HUES6 (cell line): ENCODE measurements around the gene NANS.
"Not testable (repeated sequence)": the region's sequence is repeated elsewhere in the genome, so short reads cannot be mapped to it uniquely, and the experiment has no call there.

Experiments
- H3K27ac ChIP-seq: 2 replicates; pipeline ENCODE4 v1.7.0; 2013; ENCODE audit warnings: low read depth, mild to moderate bottlenecking, low read length, inconsistent platforms
- H3K27me3 ChIP-seq: 2 replicates; pipeline ENCODE4 v1.6.1; 2013; ENCODE audit warnings: low read length; ENCODE audit not compliant: control insufficient read depth, insufficient read depth
- H3K36me3 ChIP-seq: 2 replicates; pipeline ENCODE4 v1.6.1; 2013; ENCODE audit warnings: low read length; ENCODE audit not compliant: control insufficient read depth, insufficient read depth
- H3K4me1 ChIP-seq: 2 replicates; pipeline ENCODE4 v1.6.1; 2013; ENCODE audit warnings: low read length; ENCODE audit not compliant: control insufficient read depth, insufficient read depth
- H3K4me3 ChIP-seq: 2 replicates; pipeline ENCODE4 v1.5.1; 2013; ENCODE audit warnings: low read depth, low read length
- H3K9ac ChIP-seq: one replicate; pipeline ENCODE4 v1.6.1; 2013; ENCODE audit warnings: mild to moderate bottlenecking, low read length
- H3K9me3 ChIP-seq: 2 replicates; pipeline ENCODE4 v1.6.1; 2013; ENCODE audit warnings: low read depth, low read length; ENCODE audit not compliant: control insufficient read depth, insufficient read depth

NANS gene

DNA sequence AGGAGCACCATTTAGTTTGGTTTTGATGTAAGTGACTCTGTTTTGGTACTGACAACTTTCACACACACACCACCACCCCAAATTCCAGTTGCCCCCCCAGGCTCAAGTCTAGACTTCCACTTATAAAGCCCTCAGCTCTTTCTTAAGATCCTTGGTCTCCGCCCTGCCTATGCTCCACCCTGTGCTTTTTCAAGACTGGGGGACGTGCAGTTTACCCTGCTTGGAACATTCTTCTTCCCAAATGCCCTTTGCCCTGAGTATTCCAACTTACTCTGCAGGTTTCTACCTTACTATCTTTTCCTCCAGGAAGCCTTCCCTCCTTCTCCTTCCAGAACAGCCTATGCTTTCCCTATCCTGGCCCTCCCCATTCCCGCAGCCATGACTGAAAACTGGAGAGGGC lies 63.9 kb downstream of the NANS start:
- Histone ChIP-seq H3K9me3 (no peaks in the 10 kb centered on the region), H3K27ac (no peak overlapping the region), H3K36me3 (peaks cover 17% of the 10 kb centered on the region), H3K9ac (no peak overlapping the region), H3K4me3 (no peak overlapping the region), H3K27me3 (no peaks in the 10 kb centered on the region), H3K4me1 (peaks cover 8% of the 10 kb centered on the region)

DNA sequence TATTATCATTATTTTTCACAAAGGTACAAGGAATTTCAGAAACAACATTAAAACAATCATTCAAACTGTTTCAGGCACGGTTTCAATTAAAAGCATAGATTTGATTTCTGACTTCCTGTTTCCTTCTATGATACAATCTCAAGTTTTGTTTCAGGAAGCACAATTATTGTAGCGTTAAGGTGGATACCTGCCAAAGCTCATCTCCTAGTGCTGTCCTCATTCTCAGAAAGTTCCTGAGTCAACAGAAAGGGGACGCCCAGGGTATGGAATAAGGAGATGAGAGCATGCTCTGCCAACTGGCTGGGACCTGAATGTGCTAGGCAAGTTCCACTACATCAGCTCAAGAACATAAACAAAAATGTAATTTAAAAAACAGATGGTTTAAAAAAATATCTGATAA lies 64.5 kb downstream of the NANS start:
- H3K27ac ChIP-seq, result no peak overlapping the region
- peaks cover 18% of the 10 kb centered on the region for H3K36me3 ChIP-seq
- no peak overlapping the region for H3K9ac ChIP-seq
- H3K4me3 ChIP-seq, result no peak overlapping the region
- H3K4me1 ChIP-seq, result peaks cover 8% of the 10 kb centered on the region
- H3K9me3 ChIP-seq, result no peaks in the 10 kb centered on the region
- H3K27me3 ChIP-seq, result no peaks in the 10 kb centered on the region

DNA sequence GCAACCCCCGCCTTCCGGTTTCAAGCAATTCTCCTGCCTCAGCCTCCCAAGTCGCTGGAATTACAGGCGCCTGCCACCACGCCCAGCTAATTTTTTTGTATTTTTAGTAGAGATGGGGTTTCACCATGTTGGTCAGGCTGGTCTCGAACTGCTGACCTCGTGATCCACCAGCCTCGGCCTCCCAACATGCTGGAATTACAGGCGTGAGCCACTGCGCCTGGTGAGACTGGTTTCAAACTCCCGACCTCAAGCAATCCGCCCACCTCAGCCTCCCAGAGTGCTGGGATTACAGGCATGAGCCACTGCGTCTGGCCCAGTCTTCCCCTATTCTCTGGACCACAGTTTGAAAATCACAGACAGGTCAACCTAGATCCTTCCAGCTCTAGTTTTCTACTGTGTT lies 67.6 kb downstream of the NANS start:
- peaks cover 43% of the 10 kb centered on the region for H3K36me3 ChIP-seq
- not testable (repeated sequence) for H3K4me1 ChIP-seq, H3K27ac ChIP-seq, H3K9ac ChIP-seq, H3K4me3 ChIP-seq, H3K27me3 ChIP-seq, H3K9me3 ChIP-seq

DNA sequence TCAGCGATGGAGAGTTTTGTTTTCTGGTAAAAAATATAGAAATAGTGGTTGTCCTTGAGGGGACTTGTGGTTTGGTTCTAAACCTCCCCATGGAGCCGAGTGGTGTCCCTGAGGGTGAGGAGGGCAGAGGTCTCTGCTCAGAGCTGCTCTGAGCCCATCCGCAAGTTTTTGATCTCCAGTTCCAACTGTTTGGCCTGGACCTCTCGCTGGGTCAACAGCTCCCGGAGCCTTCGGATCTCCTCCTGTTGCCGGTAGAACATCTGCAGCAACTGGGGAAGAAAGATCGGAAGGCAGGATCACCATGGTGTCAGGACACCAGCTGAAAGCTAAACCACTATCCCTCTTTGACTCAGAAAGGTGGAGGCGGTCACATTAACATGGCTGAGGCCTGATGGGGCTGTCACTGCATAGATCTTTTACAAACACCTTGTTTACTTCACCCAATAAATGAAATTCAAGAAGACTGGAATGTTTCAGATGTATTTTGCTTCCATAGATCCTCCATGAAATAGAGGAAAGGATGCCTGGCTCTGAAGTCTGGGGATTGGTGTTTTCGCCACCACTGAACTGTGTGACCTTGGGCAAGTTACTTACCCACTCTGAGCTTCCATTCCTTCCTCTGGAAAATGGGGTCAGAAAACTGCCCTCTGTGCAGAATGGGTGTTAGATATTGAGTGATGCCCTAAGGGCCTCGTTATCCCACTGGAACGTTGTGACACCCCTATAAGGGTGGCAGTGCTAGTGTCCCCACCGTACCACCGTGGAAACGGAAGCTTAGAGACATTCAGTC lies 68.3 kb downstream of the NANS start:
- H3K36me3 ChIP-seq, result peaks cover 50% of the 10 kb centered on the region
- no peaks in the 10 kb centered on the region for H3K4me1 ChIP-seq
- no peak overlapping the region for H3K9ac ChIP-seq
- no peak overlapping the region for H3K27ac ChIP-seq
- H3K9me3 ChIP-seq, result no peaks in the 10 kb centered on the region
- no peaks in the 10 kb centered on the region for H3K27me3 ChIP-seq
- H3K4me3 ChIP-seq, result no peak overlapping the region

DNA sequence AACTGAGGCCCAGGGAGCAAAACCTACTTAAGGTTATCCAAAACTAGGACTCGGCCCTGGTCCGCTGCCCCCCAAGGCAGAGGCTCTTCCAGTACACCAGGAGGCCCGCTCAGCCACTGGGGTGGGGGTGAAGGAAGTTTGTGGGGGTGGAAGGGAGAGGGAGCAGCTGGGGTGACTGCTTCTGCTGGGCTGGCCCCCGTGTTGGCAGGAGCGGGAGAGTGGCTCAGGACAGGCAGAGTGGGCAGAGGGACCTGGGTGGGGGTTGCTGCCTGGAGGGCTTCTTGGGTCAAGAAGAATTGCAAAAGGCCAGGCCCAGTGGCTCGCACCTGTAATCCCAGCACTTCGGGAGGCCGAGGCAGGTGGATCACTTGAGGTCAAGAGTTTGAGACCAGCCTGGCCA lies 70.7 kb downstream of the NANS start:
- no peaks in the 10 kb centered on the region for H3K9me3 ChIP-seq
- no peak overlapping the region for H3K27ac ChIP-seq
- H3K4me1 ChIP-seq, result no peaks in the 10 kb centered on the region
- no peak overlapping the region for H3K9ac ChIP-seq
- peaks cover 67% of the 10 kb centered on the region for H3K36me3 ChIP-seq
- H3K4me3 ChIP-seq, result no peak overlapping the region
- H3K27me3 ChIP-seq, result no peaks in the 10 kb centered on the region

DNA sequence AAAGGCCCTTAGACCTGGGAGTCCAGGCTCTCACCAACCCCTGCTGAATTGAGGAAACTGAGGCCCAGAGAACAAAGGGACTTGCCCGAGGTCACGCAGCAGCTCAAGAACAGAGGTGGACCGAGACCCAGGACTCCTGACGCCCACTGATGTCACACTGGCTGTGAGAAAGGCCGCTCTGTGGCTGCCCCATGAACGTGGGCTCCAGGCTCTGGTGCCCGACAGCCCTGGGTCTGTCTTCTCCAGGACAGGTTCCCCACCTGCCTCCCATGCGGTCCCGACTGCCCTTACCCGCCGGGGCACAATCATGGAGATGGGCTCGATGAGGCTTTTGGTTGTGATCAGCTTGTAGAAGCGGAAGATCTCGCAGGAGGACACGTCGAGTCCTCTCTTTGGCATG lies 71.8 kb downstream of the NANS start:
- H3K27me3 ChIP-seq, result no peaks in the 10 kb centered on the region
- peaks cover 77% of the 10 kb centered on the region for H3K36me3 ChIP-seq
- H3K9me3 ChIP-seq, result no peaks in the 10 kb centered on the region
- H3K9ac ChIP-seq, result no peak overlapping the region
- no peak overlapping the region for H3K27ac ChIP-seq
- no peak overlapping the region for H3K4me3 ChIP-seq
- no peaks in the 10 kb centered on the region for H3K4me1 ChIP-seq

DNA sequence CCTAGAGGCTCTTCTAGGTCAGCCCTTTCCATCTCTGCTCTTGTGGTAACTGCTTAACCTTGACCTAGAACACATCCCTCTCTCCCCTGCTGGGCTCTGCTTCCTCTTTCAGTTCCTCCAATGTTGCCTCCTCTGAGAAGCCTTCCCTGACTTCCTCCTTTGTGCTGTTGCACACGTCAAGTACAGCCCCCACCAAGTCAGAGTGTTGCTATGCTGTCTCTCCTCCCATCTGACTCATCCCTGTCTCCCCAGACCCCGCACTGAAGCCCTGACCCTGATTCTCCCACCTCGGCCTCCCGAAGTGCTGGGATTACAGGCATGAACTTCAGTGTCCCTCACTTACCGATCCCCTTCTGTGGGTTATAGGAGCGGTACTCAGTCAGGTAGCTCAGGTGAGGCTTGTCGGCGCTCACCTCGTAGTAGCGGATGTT lies 72.9 kb downstream of the NANS start:
- Histone ChIP-seq H3K27ac (no peak overlapping the region), H3K36me3 (peaks cover 82% of the 10 kb centered on the region), H3K4me3 (no peak overlapping the region), H3K9me3 (no peaks in the 10 kb centered on the region), H3K27me3 (no peaks in the 10 kb centered on the region), H3K4me1 (no peaks in the 10 kb centered on the region), H3K9ac (no peak overlapping the region)

DNA sequence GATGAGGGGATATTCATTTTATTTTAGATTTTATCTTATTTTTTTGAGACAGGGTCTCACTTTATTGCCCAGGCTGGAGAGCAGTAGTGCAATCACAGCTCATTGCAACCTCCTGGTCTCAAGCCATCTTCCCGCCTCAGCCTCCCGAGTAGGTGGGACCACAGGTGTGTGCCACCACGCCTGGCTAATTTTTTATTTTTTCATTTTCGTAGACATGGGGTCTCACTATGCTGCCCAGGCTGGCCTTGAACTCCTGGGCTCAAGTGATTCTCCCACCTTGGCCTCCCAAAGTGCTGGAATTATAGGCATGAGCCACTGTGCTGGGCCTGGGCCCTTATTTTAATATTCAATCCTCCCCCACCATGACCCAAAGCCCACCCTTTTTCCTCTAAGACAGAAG lies 73.5 kb downstream of the NANS start:
- not testable (repeated sequence) for H3K27me3 ChIP-seq, H3K9ac ChIP-seq, H3K4me1 ChIP-seq, H3K27ac ChIP-seq, H3K9me3 ChIP-seq, H3K4me3 ChIP-seq
- H3K36me3 ChIP-seq, result peaks cover 82% of the 10 kb centered on the region

DNA sequence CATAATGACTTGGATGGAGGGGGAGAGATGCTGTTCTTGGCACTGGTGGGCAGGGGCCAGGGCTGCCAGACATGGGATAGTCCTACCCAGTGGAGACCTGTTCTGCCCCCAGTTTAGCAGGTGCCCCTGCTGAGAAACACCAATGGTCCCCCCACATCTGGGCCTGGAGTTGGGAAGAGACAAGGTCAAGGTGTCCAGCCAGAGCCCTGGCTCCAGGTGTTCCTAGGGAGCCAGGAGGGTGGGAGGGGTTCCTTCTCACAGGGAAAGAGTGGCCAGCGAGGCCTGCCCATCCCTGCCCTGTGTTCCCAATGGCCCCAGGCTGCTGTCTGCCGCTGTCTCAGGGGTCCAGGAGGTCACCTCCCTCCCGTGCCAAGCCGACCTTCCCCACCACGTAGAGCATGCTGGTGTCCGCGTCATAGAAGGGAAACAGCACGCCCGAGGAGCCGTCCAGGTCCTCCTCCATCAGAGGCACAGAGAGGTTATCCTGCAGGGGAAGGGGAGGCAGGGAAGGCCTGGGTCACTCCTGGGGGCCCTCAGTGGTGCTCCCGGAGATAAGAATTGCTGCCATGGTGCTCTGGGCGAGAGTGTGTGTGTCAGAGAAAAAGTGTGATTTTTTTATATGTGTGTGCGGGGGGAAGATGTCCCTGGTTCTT lies 74.2 kb downstream of the NANS start:
- H3K27me3 ChIP-seq, result no peaks in the 10 kb centered on the region
- H3K9ac ChIP-seq, result no peak overlapping the region
- no peak overlapping the region for H3K27ac ChIP-seq
- H3K36me3 ChIP-seq, result peaks cover 84% of the 10 kb centered on the region
- H3K4me3 ChIP-seq, result no peak overlapping the region
- H3K4me1 ChIP-seq, result no peaks in the 10 kb centered on the region
- H3K9me3 ChIP-seq, result no peaks in the 10 kb centered on the region

DNA sequence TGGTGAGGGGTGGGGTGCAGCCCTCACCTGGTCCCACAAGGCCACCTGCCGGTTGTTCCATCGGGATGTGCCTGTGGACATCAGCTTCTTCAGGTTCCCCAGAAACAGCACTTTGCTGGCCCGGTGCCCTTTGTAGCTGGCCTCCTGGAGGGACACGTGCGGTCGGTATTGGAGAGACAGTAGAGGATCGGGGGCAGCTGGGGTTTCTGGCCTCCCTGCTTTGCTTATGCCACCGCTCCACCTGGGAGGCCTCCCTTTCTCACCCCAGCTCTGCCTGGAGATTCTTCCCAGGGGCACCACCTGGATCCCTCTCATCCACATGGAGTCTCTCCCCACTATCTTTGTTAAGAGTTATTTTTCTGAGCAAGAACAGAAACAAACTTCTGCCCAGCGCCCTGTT lies 75.6 kb downstream of the NANS start:
- Histone ChIP-seq H3K36me3 (peaks cover 80% of the 10 kb centered on the region), H3K27ac (no peak overlapping the region), H3K4me3 (no peak overlapping the region), H3K27me3 (no peaks in the 10 kb centered on the region), H3K9me3 (no peaks in the 10 kb centered on the region), H3K4me1 (no peaks in the 10 kb centered on the region), H3K9ac (no peak overlapping the region)
